Neural crest cell (in vitro differentiated cells): Measurements from ENCODE around the gene KRTDAP. TPM values are rescaled to one million over a fixed set of nuclear protein-coding genes. Genes with fewer than 3 reads are reported as not detected.

ENCODE experiments used
- DNase-seq: peaks from one replicate; pipeline ENCODE4 v3.0.0; 2021; ENCODE audit warnings: low read depth, mixed read lengths, low spot score
- H3K27ac Mint-ChIP-seq: one replicate; pipeline ENCODE4 v1.8.0; 2021; ENCODE audit warnings: mild to moderate bottlenecking, mixed read lengths; ENCODE audit not compliant: unreplicated experiment
- H3K27me3 Mint-ChIP-seq: 2 replicates; pipeline ENCODE4 v1.8.0; 2021; ENCODE audit warnings: low read depth, mild to moderate bottlenecking, mixed read lengths
- H3K36me3 Mint-ChIP-seq: 2 replicates; pipeline ENCODE4 v1.8.0; 2021; ENCODE audit warnings: low read depth, mild to moderate bottlenecking, mixed read lengths
- H3K4me1 Mint-ChIP-seq: 2 replicates; pipeline ENCODE4 v1.8.0; 2021; ENCODE audit warnings: mixed read lengths
- H3K4me3 Mint-ChIP-seq: one replicate; pipeline ENCODE4 v1.8.0; 2021; ENCODE audit warnings: mild to moderate bottlenecking, mixed read lengths
- H3K9me3 Mint-ChIP-seq: 2 replicates; pipeline ENCODE4 v1.8.0; 2021; ENCODE audit warnings: mixed read lengths
- total RNA-seq: library from RNA; stranded (reverse); gene quantifications from 2 replicates; pipeline ENCODE4 v1.2.1, GENCODE V29; 2021
- TF ChIP-seq, protein P1 (sequence below): fragments of 200-600 bp; sonication (generic); conservative IDR thresholded peaks from 2 replicates; pipeline ENCODE4 v1.5.0; 2021; ENCODE audit warnings: antibody characterized with exemption, mild to moderate bottlenecking

KRTDAP gene
- total RNA-seq, 1 donor from 2014 or later, result not detected

DNA sequence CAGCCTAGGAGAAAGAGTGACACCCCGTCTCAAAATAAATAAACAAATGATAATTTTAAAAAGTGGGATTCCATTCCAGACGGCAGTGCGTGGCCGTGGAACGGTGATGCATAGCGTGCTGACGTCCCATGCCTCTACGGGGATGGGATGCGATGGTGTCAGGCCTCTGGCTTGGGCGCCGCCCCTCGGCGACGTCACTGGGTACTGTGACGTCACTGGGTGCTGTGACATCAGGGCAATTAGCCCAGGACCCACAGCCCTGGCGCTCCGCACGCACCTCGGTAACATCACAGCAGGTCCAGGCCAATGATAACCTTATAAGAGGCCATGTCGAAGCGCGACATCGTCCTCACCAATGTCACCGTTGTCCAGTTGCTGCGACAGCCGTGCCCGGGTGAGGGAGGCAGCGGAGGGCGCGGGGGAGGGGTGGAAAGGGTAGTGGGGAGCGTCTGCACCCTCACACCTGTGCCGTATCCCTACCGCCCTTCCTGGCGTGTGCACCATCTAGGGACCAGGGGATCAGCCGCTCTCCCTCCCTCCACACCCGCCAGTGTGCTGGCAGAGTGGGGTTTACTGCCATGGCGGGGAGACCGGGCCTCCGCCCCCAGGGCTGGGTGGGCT is 43.0 kb upstream of the KRTDAP start, which contains the start of gene GAPDHS:
GAPDHS (plus strand) TSS at position 256 of the 621 bp plus-strand sequence; CDS start at position 328, 72 bp downstream.
- Mint-ChIP-seq H3K27ac (no peak within 1 kb of the TSS), H3K27me3 (no peaks in the 10 kb centered on the region)

DNA sequence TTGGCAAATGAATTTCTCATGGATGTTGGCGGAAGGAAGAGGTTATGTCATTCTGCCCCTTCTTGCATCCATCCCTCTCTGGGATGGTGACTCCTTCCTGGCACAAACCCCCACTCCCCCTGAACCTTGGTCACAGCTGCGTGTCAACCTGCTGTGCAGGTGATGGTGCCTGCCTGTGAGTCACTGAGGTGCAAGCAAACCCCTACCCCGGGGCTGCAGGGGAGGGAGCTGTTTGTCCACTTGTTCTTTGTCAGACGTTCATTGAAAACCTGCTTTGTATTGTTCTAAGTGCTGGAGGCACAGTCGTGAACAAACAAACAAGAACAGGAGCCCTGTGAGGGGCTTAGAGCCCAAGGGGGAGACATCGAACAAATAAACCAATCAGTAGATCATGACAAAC is 41.0 kb upstream of the KRTDAP start:
- DNase-seq, result no peak
- H3K9me3 Mint-ChIP-seq, result no peaks in the 10 kb centered on the region
- no peak overlapping the region for H3K27ac Mint-ChIP-seq
- TF ChIP-seq, protein P1, sequence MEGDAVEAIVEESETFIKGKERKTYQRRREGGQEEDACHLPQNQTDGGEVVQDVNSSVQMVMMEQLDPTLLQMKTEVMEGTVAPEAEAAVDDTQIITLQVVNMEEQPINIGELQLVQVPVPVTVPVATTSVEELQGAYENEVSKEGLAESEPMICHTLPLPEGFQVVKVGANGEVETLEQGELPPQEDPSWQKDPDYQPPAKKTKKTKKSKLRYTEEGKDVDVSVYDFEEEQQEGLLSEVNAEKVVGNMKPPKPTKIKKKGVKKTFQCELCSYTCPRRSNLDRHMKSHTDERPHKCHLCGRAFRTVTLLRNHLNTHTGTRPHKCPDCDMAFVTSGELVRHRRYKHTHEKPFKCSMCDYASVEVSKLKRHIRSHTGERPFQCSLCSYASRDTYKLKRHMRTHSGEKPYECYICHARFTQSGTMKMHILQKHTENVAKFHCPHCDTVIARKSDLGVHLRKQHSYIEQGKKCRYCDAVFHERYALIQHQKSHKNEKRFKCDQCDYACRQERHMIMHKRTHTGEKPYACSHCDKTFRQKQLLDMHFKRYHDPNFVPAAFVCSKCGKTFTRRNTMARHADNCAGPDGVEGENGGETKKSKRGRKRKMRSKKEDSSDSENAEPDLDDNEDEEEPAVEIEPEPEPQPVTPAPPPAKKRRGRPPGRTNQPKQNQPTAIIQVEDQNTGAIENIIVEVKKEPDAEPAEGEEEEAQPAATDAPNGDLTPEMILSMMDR, result no peak
- H3K36me3 Mint-ChIP-seq, result no peaks in the 10 kb centered on the region
- H3K4me1 Mint-ChIP-seq, result no peaks in the 10 kb centered on the region
- H3K27me3 Mint-ChIP-seq, result no peaks in the 10 kb centered on the region
- H3K4me3 Mint-ChIP-seq, result no peak overlapping the region

More for the DNA sequence above, 43.0 kb upstream of the KRTDAP start, which contains the start of gene GAPDHS:
- Mint-ChIP-seq H3K36me3 (no peaks in the 10 kb centered on the region), H3K4me1 (no peaks in the 10 kb centered on the region), H3K4me3 (no peak within 1 kb of the TSS), H3K9me3 (no peaks in the 10 kb centered on the region)
- no peak for DNase-seq
- TF ChIP-seq, protein P1, result no peak

DNA sequence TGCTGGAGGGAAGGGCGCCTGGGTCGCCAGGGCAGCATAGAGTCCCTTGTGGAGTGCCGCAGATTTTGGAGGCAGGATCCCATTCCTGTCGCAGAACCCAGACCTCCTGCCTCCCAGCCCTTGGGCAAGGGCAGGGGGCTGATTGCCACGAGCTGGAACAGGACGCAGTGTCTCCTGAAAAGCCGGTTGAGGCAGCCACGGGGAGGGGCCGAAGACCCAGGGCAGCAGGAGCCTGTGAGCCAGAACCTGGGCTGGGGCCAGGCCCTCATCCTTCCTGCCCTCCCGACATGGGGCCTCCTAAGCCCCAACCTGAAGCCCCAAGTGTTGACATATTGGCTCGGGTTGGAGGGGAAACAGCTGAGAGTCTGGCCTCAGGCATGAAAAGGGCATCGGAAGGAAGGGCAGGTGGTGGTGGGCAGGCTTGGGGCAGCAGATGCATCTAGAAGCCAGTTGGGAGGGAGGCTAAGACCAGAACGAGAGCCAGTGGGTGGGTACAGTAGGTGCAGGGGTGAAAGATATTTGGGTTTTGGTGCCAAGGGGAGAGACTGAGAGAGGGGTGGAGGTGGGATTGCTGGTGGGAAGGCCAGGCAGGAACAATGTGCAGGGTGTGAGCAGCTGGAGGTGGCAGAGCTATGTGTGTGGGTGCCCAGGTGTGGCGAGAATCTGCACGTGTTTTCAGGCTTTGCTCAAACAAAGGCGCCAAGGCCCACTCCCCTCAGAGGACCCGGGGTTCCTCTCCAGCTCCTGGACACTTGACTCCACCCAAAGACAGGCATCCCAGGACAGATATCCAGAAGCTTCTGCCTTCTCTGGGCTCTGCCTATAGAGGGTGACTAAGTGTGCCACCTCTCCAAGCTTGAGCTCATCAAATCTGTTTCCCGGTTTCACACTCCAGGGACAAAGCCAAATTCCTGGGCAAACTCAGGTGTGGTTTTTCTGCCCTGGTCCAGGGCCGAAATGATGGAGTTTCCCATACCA is 39.3 kb upstream of the KRTDAP start:
- TF ChIP-seq, protein P1, result no peak
- Mint-ChIP-seq H3K27ac (no peak overlapping the region), H3K4me1 (peaks cover under 1% of the 10 kb centered on the region), H3K36me3 (no peaks in the 10 kb centered on the region), H3K27me3 (peaks cover 2% of the 10 kb centered on the region), H3K4me3 (no peak overlapping the region), H3K9me3 (no peaks in the 10 kb centered on the region)
- no peak for DNase-seq

DNA sequence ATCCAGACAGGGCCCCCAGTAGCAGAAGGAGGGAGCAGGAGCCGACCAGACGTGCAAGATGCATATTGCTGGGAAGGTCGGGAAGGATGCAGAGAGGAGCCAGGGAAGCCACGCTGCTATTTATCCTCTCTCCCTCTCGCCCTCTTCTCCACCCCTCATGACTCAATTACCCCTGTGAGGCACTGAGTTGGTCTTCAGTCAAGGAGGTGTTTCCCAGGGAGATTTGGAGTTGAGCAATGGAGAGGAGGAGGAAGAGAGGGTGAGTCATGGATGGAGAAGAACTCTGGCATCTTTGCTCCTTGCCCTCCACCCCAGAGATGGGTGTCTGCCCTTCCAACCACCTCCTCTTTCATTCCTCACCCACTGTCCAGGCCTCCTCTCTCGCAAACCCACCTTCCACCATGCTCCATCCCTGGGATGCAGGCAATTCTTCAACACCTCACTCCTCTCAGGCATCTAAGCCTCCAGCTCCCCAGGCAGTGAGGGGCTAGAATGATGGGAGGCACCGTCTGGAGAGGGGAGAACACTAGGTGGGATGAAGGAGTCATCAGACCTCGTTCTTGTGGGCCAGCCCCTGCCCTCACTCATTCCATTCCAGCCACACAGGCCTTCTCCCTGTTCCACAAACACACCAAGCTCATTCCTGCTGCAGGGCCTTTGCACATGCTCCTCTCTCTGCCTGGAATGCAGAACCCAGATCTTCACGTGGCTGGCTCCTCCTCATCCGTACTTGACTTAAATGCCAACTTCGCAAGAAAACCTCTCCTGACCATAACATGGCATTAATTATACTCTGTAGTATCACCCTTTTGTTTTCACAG is 38.2 kb upstream of the KRTDAP start, which contains the start of gene SBSN:
SBSN (minus strand) TSS at position 94 of the 821 bp plus-strand sequence; CDS start at position 64, 30 bp downstream.
- TF ChIP-seq, protein P1, result no peak
- Mint-ChIP-seq H3K36me3 (no peaks in the 10 kb centered on the region), H3K27ac (peak within 1 kb of the TSS; percentile 89), H3K27me3 (peaks cover 2% of the 10 kb centered on the region), H3K4me1 (peaks cover 7% of the 10 kb centered on the region), H3K9me3 (no peaks in the 10 kb centered on the region), H3K4me3 (no peak within 1 kb of the TSS)
- DNase-seq, result no peak

DNA sequence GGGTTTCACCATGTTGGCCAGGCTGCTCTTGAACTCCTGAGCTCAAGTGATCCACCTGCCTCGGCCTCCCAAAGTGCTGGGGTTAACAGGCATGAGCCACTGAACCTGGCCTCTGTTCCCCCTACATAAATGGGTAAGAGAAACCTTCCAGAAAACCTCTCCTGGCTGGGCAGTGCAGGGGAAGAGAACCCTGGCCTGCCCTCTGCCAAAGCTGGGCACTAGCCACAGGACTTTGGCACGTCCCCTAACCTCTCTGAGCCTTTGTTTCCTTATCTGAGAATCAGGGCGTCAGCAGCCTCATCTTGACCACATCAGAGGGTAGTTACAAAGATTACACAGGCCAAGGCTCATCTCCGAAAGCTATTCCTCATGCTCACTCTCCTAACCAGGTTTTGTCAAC is 35.6 kb upstream of the KRTDAP start:
- no peak overlapping the region for H3K27ac Mint-ChIP-seq
- no peak overlapping the region for H3K4me3 Mint-ChIP-seq
- TF ChIP-seq, protein P1, result no peak
- H3K9me3 Mint-ChIP-seq, result no peaks in the 10 kb centered on the region
- peaks cover 2% of the 10 kb centered on the region for H3K27me3 Mint-ChIP-seq
- H3K36me3 Mint-ChIP-seq, result no peaks in the 10 kb centered on the region
- H3K4me1 Mint-ChIP-seq, result peaks cover 18% of the 10 kb centered on the region
- no peak for DNase-seq
